Kidney (tissue), 14 donors: ENCODE results near the gene TRAF1. TPM values are rescaled to one million over a fixed set of nuclear protein-coding genes. Genes with fewer than 3 reads are reported as not detected.

Source experiments
- DNase-seq, 5 donors: peaks; one replicate each; pipeline ENCODE4 v3.0.0-alpha.2; 2013 to 2020
- FAIRE-seq: peaks from 2 replicates; lab custom pipeline; 2012; peaks lifted over from hg19 to GRCh38; lab: Jason Lieb, UNC
- H3K27ac ChIP-seq, 2 donors: one replicate each; pipeline ENCODE4 v1.7.0; 2013; ENCODE audit warnings: low read depth in 2 of 2, low read length in 2 of 2, inconsistent platforms in 1 of 2
- H3K27me3 ChIP-seq: one replicate; pipeline ENCODE4 v1.7.1; 2013; ENCODE audit warnings: low read length, inconsistent platforms; ENCODE audit not compliant: control insufficient read depth, insufficient read depth
- H3K36me3 ChIP-seq, 3 donors: one replicate each; pipeline versions ENCODE4 v1.7.0 to v1.7.1; 2013; ENCODE audit warnings: low read length in 3 of 3, control low read depth in 1 of 3, inconsistent platforms in 1 of 3; ENCODE audit not compliant: insufficient read depth in 3 of 3, control insufficient read depth in 2 of 3
- H3K4me1 ChIP-seq, 3 donors: one replicate each; pipeline versions ENCODE4 v1.7.0 to v1.7.1; 2013; ENCODE audit warnings: low read length in 3 of 3, inconsistent platforms in 1 of 3, low read depth in 1 of 3; ENCODE audit not compliant: control insufficient read depth in 2 of 3, insufficient read depth in 2 of 3
- H3K4me3 ChIP-seq, 3 donors: one replicate each; pipeline versions ENCODE4 v1.7.0 to v1.8.1; 2013; ENCODE audit warnings: low read length in 3 of 3, control low read depth in 1 of 3, inconsistent platforms in 1 of 3
- H3K9ac ChIP-seq, 3 donors: one replicate each; pipeline versions ENCODE4 v1.7.0 to v1.7.1; 2013; ENCODE audit warnings: low read length in 3 of 3, control low read depth in 1 of 3, inconsistent platforms in 1 of 3
- H3K9me3 ChIP-seq, 3 donors: one replicate each; pipeline versions ENCODE4 v1.7.0 to v1.7.1; 2013; ENCODE audit warnings: low read length in 3 of 3, control low read depth in 1 of 3, inconsistent platforms in 1 of 3; ENCODE audit not compliant: control insufficient read depth in 2 of 3, insufficient read depth in 1 of 3
- intact Hi-C: fragments of 100-400 bp; cut with DNase I; formaldehyde crosslinking; loops from one replicate; pipeline ENCODE4 v1.11.1; 2022
- polyA plus RNA-seq: library from polyadenylated mRNA; stranded (reverse); fragments of 350-450 nt; fragmentation: Illumina TruSeq; extraction: RNeasy Lipid Tissue Mini Kit (QIAGEN cat#74804); gene quantifications from one replicate; pipeline ENCODE4 v1.2.3, GENCODE V29; 2014; ENCODE audit warnings: low read depth, low replicate concordance; ENCODE audit not compliant: insufficient read depth
- total RNA-seq: library from RNA; stranded (reverse); fragmentation: NEBNext Ultra II Directional; extraction: Animal tissue kit (Norgen Biotek cat#: 25700); gene quantifications from one replicate; pipeline ENCODE4 v1.2.1, GENCODE V29; 2021
- TF ChIP-seq, protein P1 (sequence below): IDR thresholded peaks from 3 replicates; pipeline ENCODE4 v1.5.1; 2012; ENCODE audit warnings: mild to moderate bottlenecking, moderate library complexity, borderline replicate concordance; ENCODE audit not compliant: insufficient read depth; ENCODE audit errors: extremely low read depth
- donor health status: control.
- donor health status: control.
- donor health status: control.
- donor health status: control.
- donor health status: control.
- donor health status: DM: yes; HTN: yes; CAD: no.
- donor health status: Normal renal cell carcinoma (clear cell type).

The TRAF1 gene
- total and polyA plus RNA-seq, 2 donors from 2014 or later, result 3.1 to 10.9 TPM

DNA sequence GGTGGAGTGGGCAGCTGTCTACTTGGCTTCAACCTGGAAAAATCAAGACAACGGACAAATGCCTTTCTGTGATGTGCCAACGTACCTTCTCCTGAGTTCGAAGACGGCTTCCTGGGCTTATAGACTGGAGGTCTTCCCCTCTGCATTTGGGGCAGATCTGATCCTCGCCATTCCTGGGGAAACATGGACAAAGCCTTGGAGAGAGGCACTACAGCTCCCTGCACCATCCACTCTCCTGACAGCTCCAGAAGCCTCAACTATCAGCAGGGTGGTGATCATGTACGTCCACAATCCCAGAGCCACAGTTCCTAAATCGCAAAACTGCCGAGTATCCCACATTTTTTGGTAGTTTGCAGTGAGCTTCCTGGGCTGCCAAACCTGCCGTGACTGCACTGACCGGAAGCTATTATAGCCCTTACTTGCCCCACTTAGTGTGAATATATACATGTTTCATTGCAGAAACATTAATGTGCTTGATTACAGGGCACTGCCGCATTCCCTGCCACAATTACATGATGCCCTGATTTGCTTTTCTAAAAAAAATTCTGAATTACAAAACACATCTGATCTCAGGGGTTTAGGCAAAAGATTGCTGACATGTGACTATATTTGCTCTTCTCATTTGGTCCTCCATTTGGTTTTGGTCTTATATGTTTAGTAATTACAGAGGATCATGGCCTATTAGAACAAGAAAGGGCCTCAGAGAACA is 2.8 kb downstream of the TRAF1 start:
- FAIRE-seq (no peak), DNase-seq (no peak)
- H3K36me3 ChIP-seq, result no peaks in the 10 kb centered on the region
- no peak overlapping the region for H3K27ac ChIP-seq
- H3K27me3 ChIP-seq, result no peaks in the 10 kb centered on the region
- intact Hi-C loops, result no loop called here
- no peaks in the 10 kb centered on the region for H3K9me3 ChIP-seq
- no peak overlapping the region for H3K9ac ChIP-seq
- H3K4me1 ChIP-seq, result peaks cover 0 to 9% (median 0%) of the 10 kb centered on the region in 3 donors
- H3K4me3 ChIP-seq, result peak overlapping the region in 1 of 3 donors; percentile 3
- TF ChIP-seq, protein P1, sequence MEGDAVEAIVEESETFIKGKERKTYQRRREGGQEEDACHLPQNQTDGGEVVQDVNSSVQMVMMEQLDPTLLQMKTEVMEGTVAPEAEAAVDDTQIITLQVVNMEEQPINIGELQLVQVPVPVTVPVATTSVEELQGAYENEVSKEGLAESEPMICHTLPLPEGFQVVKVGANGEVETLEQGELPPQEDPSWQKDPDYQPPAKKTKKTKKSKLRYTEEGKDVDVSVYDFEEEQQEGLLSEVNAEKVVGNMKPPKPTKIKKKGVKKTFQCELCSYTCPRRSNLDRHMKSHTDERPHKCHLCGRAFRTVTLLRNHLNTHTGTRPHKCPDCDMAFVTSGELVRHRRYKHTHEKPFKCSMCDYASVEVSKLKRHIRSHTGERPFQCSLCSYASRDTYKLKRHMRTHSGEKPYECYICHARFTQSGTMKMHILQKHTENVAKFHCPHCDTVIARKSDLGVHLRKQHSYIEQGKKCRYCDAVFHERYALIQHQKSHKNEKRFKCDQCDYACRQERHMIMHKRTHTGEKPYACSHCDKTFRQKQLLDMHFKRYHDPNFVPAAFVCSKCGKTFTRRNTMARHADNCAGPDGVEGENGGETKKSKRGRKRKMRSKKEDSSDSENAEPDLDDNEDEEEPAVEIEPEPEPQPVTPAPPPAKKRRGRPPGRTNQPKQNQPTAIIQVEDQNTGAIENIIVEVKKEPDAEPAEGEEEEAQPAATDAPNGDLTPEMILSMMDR, result no peak

DNA sequence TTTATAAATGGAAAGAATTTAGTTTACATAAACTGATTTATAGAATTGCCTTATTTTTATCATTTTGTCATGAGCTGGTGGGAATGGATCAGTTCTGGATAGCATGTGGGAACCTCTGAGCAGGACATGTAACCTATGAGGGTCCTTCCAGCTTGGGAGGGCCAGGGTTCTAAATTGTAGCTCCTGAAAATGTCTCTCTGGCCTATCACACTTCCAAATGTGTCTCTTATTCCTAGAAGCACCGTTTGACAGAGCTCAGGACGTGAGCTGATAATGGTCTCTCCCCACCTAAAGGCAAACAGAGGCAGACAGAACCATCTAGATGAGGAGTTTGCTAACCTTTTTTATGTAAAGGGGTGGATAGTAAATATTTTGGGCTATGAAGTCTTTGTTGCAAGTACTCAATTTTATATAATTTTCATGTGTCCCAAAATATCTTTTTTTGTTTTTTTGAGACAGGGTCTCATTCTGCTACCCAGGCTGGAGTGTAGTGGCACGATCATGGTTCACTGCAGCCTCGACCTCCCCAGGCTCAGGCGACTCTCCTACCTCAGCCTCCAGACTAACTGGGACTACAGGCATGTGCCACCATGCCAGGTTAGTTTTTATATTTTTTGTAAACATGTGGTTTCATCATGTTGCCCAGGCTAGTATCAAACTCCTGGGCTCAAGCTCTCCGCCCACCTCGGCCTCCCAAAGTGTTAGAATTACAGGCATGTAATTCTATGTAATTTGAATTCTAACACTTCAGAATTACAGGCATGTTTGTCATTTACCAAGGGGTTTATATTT is 4.0 kb downstream of the TRAF1 start:
- Histone ChIP-seq H3K27me3 (no peaks in the 10 kb centered on the region), H3K36me3 (no peaks in the 10 kb centered on the region), H3K9ac (no peak overlapping the region), H3K4me3 (no peak overlapping the region), H3K4me1 (peaks cover 0 to 8% (median 0%) of the 10 kb centered on the region in 3 donors), H3K9me3 (no peaks in the 10 kb centered on the region), H3K27ac (no peak overlapping the region)
- intact Hi-C loops, result no loop called here
- FAIRE-seq (no peak), DNase-seq (no peak)
- TF ChIP-seq, protein P1, result no peak

DNA sequence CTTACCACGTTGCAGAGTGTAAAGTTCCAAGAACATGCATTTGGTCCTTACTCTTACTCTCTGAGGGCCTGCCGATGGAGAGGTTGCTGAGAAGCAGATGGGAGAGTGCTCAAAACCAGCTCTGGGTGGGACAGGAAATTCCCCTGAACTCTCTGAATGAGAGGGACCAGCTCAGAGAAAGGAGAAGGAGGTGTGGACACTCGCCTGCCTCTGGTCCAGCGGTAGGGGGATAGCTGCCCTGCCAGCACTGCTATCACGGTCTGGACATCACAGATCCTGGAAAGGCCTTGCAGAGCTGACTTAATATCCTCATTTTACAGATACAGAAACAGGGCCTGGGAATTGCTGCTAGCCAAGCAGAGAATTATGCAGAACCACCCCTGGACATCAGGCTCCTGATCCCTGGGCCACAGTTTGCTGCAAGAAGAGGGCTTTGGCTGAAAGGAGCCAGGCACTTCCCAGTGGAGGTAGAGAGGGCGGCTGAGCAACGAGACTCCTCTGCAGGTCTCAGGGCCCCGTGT is 4.9 kb downstream of the TRAF1 start:
- intact Hi-C loops, result no loop called here
- no peak overlapping the region for H3K27ac ChIP-seq

More for the DNA sequence above, 4.9 kb downstream of the TRAF1 start:
- Histone ChIP-seq H3K4me1 (peaks cover 0 to 8% (median 0%) of the 10 kb centered on the region in 3 donors), H3K9me3 (no peaks in the 10 kb centered on the region), H3K9ac (no peak overlapping the region), H3K4me3 (no peak overlapping the region), H3K27me3 (no peaks in the 10 kb centered on the region), H3K36me3 (no peaks in the 10 kb centered on the region)
- TF ChIP-seq, protein P1, result no peak
- FAIRE-seq, result no peak
- peak in 1 of 5 donors; percentile 42 for DNase-seq
